NAMALWA (cell line): ENCODE data around the gene UGT1A8.

Experiments
- DNase-seq: peaks from one replicate; pipeline ENCODE4 v3.0.0-alpha.2; 2015; ENCODE audit warnings: low spot score

UGT1A8 gene

DNA sequence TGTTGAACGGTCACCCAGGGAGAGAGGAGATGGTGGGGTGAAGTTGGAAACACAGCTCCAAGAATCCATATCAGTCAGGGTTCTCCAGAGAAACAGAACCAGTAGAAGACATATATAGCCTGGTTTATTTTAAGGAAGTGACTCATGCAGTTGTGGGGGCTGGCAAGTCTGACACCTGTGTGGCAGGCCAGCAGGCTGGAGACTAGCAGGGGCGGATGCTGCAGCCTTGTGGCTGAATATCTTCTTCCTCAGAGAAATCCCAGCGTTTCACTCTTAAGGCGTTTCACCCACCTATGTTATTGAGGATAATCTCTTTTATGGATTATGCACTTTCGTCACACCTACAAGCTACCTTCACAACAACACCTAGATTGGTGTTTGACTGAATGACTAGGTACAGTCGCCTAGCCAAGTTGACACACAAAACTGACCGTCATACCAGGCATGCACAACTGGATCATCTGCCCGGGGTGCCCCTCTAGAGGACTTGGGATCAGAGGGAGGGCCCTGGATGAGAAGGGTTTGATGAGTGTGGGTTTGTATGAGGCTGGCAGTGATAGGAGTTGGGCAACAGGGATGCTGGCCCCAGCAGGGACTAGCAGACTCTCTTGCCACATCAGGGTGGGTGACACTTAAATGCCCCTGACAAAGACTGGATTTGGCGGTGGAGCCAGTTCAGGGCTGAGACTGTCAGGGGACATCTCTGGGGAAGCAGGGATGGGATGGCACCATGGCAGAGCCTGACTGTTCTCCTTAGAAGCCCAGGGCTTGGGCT lies 184.1 kb downstream of the UGT1A8 start:
- DNase-seq, result peak; percentile 54

DNA sequence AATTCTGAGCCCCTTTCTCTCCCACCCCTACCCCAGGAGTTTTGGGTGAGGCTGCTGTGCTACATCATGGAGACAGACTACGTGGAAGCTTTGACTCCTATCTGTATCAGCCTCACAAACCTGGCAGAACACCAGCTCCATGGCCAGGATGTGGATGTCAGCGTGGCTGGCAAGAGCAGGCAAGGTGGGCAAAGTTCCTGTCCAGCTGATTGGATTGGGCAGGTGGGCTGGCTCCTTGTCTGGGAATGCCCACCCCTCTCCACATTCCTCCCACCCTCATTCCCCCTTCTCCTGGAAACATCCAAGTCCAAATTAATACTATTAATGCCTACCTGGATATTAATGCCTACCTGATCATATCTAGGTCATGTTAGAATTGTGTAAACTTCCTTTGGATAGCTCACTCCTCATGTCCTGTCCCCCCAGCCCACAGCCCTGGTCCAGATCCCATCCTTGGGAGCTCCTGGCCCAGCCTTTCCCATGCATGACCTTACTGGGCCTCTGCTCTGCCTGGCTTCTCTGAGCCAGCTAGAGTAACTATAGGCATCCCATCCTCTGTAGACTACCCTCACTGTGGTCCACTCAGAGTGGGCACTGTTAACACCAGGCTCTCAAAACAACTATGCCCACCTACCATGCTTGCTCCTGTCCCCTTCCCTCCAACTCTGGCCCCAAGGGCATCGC lies 184.8 kb downstream of the UGT1A8 start:
- DNase-seq, result no peak

GRCh38 chr2:233803292-233803911 lies 186.0 kb downstream of the UGT1A8 start:
- no peak for DNase-seq

DNA sequence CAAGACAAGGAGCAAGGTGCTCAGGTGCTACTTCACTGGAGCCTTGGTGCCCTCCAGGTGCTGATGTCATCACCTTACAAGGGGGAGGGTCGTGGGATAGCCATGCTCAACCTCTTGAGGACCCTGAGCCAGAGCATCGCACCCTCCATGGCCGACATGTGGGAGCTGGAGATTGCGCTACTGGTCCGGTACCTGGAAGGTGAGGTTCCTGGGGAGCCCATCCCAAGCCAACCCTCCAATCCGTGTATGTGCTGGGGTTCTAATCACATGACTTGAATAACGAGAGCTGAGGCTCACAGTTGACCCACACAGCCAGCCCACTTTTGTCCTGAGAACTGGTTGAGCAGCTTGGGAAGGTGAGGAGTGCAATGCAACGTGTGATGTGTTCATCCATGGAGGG lies 186.6 kb downstream of the UGT1A8 start:
- DNase-seq, result no peak

GRCh38 chr2:233807215-233807865 lies 189.9 kb downstream of the UGT1A8 start:
- DNase-seq, result no peak

DNA sequence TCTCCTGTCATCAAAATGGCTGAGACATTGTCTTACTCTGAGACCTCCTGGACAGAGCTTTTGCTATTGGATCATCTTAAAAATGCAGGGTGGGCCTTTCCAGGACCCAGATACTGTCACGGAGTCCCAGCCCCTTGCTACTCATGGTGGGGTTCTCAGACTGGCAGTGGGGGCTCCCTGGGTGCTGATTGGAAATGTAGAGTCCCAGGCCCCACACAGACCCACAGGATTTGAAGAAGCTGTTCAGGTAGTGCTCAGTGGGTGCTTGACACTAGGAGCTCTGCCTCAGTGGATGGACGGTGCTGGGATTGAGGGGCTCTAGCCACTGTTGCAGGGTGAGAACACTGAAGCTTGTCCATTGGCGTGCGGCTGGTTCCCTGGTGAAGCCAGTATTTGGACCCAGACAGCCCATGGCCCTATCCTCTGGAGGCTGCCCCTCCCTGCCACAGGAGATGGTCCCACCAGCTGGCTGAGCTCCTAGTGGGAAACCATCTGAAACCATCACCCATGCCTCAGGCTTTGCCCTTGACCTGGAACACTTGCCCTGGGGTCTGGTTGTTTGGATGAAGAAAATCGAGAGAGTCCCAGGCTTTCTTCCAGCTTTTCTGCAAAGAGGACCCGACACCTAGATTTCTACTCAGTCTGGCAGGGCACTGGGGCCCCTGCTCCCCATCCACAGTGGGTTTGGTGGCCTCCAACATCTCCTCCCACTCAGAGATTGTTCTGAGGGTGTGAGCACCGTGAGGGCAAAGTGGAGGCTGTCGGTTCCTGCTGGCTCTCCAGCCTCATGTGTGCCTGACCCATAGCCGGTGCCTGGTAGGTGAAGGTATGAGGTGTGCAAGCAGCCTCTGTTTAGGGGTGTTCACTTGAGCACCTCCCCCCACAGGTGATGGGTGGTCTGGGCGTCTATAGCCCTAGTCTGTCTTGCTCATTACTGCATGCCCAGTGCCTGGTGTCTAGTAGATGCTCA lies 190.8 kb downstream of the UGT1A8 start:
- no peak for DNase-seq

DNA sequence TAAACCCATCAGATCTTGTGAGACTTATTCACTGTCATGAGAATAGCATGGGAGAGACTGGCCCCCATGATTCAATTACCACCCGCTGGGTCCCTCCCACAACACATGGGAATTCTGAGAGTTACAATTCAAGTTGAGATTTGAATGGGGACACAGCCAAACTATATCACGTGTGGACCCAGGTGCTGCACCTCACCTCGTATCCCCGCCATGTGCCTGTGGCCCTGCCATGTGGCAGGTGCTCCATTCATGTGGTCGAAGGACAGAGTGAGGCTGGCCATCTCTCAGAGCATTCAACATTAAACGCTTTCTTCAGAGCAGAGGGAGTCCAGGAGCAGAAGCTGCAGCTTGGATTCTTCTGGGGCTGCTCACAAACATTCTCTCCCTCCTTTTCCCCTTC lies 193.0 kb downstream of the UGT1A8 start:
- no peak for DNase-seq

GRCh38 chr2:233811087-233811486 lies 193.7 kb downstream of the UGT1A8 start:
- DNase-seq, result no peak

- DNase-seq, result no peak
Measured at GRCh38 chr2:233811732-233812131, 194.3 kb downstream of the UGT1A8 start.

DNA sequence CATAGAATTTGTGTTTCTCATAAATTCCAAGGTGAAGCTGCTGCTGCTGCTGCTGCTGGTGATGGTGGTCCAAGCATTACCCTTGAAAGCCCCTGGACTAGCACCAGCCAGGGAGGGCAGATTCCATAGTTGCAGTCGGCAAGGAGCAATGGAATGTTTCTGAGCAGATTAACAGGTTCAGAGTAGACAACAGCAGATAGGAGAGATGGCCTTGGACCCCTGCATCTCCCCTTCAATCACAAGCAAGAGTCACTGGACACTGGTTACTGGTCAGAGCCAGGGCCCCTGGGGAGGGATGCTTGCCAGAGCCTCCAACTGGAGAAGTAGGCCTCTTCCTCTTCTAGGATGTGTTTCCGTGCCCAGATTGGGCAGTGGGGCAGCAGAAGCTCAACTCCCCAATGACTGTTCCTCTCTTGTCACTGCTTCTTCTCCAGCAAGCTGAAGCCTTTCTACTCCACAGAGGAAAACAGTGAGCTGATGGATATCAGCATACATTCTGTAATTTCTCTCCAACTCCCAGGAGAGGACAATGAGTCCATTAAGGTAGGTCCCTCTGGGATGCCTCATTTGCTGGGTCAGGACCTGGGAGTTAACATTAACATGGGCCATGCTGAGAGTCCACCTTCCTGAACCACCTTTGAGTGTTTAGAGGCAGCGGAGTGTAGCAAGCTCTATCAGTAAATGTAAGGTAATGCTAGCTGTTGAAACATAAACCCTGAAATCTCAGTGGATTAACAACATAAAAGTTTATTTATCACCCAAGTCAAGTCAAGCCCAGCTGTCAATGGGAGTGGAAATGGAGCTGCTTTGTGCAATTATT lies 196.0 kb downstream of the UGT1A8 start:
- no peak for DNase-seq

DNA sequence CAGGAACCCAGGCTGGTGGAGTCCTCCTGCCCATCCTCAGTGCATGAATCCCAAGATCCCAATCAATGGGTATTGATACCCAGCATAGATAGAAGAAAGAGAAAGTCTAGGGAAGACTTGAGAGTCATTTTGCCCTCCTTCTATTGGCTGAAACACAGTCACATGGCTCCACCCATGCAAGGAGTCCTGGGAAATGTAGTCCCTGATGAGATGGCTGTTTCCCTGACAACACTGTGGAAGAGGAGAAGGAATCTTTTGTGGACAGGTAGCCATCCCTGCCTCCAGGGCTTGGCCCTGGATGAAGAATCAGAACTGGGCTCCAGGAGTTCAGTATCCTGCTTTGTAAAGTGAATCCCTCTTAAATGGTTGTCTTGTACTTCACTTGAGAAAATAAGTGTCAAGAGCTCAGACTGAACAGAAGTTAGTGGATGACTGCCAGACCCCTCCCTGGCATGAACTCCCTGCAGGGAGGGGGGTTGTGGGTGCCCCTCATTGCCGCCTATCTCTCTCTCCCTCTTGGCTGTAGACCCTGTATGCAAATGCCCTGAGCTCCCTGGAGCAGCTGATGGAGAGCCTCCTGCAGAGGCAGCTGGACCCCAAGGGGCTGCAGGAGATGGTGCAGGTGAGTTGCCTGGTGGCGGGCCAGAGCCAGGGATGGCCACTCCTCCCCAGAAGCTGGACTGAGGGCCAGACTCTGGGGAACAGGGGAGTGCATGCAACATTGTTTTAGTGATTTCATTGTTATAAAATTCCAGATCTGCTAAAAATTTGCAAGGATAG lies 196.8 kb downstream of the UGT1A8 start:
- DNase-seq, result no peak

GRCh38 chr2:233815861-233816260 lies 198.4 kb downstream of the UGT1A8 start:
- no peak for DNase-seq

DNA sequence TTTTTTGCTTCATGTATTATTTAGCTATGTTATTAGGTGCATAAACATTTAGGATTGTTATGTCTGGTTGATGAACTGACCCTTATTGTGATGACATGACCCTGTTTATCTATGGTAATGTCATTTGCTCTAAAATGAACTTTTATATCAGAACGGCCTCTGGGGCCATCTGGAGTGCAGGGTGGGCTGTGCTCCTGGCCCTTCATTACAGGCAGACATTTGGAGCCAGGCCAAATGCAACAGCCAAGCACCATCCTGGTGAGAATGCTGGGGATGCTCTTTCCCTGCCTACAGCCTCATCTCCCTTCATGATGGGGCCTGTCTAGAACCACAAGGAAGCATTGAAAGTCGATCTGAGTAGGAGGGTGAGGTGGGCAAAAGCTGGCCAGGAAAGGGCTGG lies 198.9 kb downstream of the UGT1A8 start:
- DNase-seq, result no peak

GRCh38 chr2:233816771-233817170 lies 199.3 kb downstream of the UGT1A8 start:
- no peak for DNase-seq

- no peak for DNase-seq
Measured at GRCh38 chr2:233817361-233817911, 200.0 kb downstream of the UGT1A8 start.

- no peak for DNase-seq
Measured at GRCh38 chr2:233817995-233818638, 200.7 kb downstream of the UGT1A8 start.

DNA sequence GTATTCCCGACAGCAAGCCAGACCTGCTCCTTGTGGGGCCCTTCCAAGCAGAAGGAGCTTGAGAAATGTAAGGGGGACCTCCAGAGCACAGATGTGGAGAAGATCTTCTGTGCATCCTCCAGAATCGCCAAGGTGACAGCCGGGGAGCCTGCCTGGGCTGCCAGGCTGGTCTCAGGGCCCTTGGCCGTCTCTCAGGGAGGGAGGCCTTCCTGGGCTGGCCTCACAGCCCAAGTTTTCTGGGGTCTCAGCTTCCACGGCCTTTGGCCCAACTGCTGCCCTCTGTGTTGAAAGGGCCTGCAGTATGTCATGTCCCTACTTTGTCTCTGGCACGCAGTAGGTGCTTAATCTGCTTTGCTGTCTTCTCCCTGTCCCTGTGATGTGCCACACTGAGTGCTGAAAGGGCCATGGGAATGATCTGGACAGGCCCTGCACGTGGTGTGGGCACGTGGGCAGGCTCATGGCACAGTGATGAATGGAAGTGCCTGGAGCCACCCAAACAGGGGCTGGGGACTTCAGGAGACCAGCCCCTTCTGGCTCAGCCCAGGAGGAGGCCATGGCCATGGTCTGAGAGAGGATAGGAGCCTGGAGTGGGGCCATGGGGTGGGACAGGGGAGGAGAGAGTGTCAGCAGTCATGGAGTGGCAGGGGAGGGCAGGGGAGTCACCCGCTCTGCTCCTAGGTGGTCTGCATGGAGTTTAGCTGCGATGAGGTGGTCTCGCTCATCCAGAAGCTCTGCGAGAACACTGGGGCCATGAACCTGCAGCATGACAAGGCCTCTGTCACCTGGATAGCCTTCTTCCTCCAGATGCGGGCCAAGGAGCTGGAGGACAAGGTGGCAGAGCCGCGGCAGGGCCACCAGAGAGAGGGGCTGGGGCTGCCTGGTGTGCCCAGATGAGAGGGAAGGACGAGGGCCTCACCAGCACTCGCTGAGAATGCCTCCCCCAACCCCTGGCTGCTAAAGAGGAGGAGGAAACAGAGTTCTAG lies 201.5 kb downstream of the UGT1A8 start:
- no peak for DNase-seq
